Spinal cord (tissue), 10 donors: ENCODE data around the gene HAPLN2. TPM values are rescaled to one million over a fixed set of nuclear protein-coding genes. Genes with fewer than 3 reads are reported as not detected.
A peak's percentile ranks its signal among the peaks of the same experiment; 100 is the strongest.

Experiments
- DNase-seq, 6 donors: peaks; one replicate each; pipeline versions ENCODE4 v3.0.0 to v3.0.0-alpha.2; 2013 to 2015; ENCODE audit warnings: low spot score in 6 of 6, low read depth in 4 of 6
- H3K27ac ChIP-seq: one replicate; pipeline ENCODE4 v1.5.1; 2013; ENCODE audit warnings: low read depth, low read length, control low read depth
- H3K27me3 ChIP-seq: one replicate; pipeline ENCODE4 v1.6.1; 2013; ENCODE audit warnings: low read length; ENCODE audit not compliant: control insufficient read depth, insufficient read depth
- H3K36me3 ChIP-seq: one replicate; pipeline ENCODE4 v1.6.1; 2013; ENCODE audit warnings: low read length; ENCODE audit not compliant: control insufficient read depth, insufficient read depth
- H3K4me1 ChIP-seq: one replicate; pipeline ENCODE4 v1.6.1; 2013; ENCODE audit warnings: low read length; ENCODE audit not compliant: control insufficient read depth, insufficient read depth
- H3K4me3 ChIP-seq: one replicate; pipeline ENCODE4 v1.5.1; 2013; ENCODE audit warnings: low read depth, low read length, control low read depth
- H3K9me3 ChIP-seq: one replicate; pipeline ENCODE4 v1.6.1; 2013; ENCODE audit warnings: low read length; ENCODE audit not compliant: control insufficient read depth, insufficient read depth
- WGBS: methylation state at CpG from one replicate; pipeline ENCODE4 v1.1.5; 2013; ENCODE audit warnings: missing lambda C conversion rate; ENCODE audit not compliant: insufficient coverage; 5-methylcytosine and 5-hydroxymethylcytosine counted together
- long read RNA-seq, 4 donors: transcript quantifications; one replicate each; lab custom pipeline, GENCODE V29; 2026
- polyA plus RNA-seq, 2 donors: library from polyadenylated mRNA; unstranded; fragments of 120-200 nt; gene quantifications; one replicate each; pipeline ENCODE4 v1.2.1, GENCODE V29; 2013; ENCODE audit not compliant: insufficient read length in 2 of 2
- total RNA-seq, 2 donors: library from RNA; depleted of rRNA in 1 of 2; stranded (reverse); fragments of 120-200 nt in 1 of 2; fragments of >200 nt in 1 of 2; gene quantifications; one replicate each; pipeline versions ENCODE4 v1.2.3 to v1.2.4, GENCODE V29; 2013 to 2014
- donor health status: healthy.

HAPLN2 gene
- total RNA-seq (1 to 10 TPM; 7.3 to 9.4 TPM), polyA plus RNA-seq (10 to 100 TPM; 37.7 to 38.8 TPM)
- long read RNA-seq, donor 1, partial matches to known transcripts, result 0 of 4 reads
- long read RNA-seq, donor 1, other reads (novel, unspliced or antisense), result 0 of 4 reads
- long read RNA-seq, donor 2, partial matches to known transcripts, result 0 of 1 reads
- long read RNA-seq, donor 2, other reads (novel, unspliced or antisense), result 0 of 1 reads
- long read RNA-seq, donor 3, partial matches to known transcripts, result 0 of 3 reads
- long read RNA-seq, donor 3, other reads (novel, unspliced or antisense), result 0 of 3 reads
- long read RNA-seq, donor 4, result 0 reads

DNA sequence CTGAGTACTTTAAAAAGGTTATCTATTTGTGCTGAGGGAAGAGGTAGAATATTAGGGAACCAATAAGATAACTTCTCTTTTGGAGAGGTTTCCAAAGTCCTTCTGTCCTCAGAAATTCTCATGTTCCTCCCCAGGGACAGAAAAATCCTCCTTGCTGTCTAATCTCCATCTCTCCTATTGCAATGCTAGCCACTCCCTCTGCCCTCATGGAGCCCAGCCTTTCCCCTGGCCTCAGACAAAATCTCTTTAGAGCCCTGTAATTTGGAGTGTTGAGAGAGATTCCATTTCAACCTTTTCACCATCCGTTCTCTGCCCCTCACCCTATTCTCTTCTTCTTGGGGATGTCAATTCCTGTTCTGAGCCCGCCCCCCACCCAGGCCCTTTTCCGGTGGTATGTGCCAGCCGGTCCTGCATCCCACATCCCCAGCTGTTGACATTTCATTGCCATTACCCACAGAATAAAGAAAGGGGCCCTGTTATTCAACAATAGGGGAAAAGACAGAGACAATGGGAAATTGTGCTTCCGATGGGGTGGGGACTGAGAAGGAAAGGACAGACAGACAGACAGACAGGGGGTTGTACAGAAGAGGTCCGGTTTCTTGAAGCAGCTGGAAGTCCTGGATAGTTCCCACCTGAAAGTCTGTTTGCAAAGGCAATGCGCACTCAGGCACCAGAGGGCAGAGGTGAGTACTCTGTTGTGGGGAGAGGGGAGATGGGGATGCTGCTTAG lies at the start of gene HAPLN2:
Gene HAPLN2 (plus strand): TSS at position 563 of the 729 bp plus-strand sequence. CDS start 4,076 bp downstream, outside the sequence.
- 8% methylated on average over 4 of the region's 7 CpGs for WGBS
- DNase-seq, result peak in 1 of 6 donors; percentile 60
- Histone ChIP-seq H3K4me3 (no peak within 1 kb of the TSS), H3K4me1 (peaks cover 33% of the 10 kb centered on the region), H3K9me3 (no peaks in the 10 kb centered on the region), H3K27me3 (peaks cover 16% of the 10 kb centered on the region), H3K27ac (no peak within 1 kb of the TSS), H3K36me3 (no peaks in the 10 kb centered on the region)

DNA sequence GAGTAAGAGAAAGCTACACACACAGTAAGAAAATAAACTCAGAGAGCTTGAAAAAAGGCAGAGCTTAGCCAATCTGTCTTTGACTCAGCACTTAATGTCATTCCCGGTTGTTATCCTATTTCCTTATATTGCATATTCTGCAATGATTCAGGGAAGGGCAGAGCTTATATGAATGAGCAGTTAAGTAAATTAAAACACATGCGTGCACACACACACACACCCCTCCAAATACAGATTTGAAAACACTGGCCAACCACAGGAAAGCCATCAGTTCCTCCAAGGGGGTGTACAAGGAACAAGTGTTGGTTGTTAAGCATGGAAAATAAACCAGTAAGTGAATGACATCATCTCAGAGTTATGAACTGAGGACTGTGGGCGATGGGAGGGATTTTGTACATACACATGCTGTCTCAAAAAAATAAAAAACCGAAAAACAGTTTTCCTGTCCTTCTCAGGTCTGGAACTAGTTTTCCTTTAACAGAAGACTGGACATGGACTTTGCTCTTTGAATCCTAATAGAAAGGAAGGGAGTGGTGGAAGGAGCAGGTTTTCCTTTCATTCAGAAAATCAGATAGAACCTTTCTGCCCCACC lies 47.9 kb upstream of the HAPLN2 start:
- Histone ChIP-seq H3K27ac (peak overlapping the region; percentile 40), H3K4me3 (peak overlapping the region; percentile 61), H3K36me3 (no peaks in the 10 kb centered on the region), H3K4me1 (peaks cover 11% of the 10 kb centered on the region), H3K27me3 (no peaks in the 10 kb centered on the region), H3K9me3 (no peaks in the 10 kb centered on the region)
- DNase-seq, result peak in 1 of 6 donors; percentile 13
- no CpG with 5 or more reads among the region's 4 CpGs for WGBS

DNA sequence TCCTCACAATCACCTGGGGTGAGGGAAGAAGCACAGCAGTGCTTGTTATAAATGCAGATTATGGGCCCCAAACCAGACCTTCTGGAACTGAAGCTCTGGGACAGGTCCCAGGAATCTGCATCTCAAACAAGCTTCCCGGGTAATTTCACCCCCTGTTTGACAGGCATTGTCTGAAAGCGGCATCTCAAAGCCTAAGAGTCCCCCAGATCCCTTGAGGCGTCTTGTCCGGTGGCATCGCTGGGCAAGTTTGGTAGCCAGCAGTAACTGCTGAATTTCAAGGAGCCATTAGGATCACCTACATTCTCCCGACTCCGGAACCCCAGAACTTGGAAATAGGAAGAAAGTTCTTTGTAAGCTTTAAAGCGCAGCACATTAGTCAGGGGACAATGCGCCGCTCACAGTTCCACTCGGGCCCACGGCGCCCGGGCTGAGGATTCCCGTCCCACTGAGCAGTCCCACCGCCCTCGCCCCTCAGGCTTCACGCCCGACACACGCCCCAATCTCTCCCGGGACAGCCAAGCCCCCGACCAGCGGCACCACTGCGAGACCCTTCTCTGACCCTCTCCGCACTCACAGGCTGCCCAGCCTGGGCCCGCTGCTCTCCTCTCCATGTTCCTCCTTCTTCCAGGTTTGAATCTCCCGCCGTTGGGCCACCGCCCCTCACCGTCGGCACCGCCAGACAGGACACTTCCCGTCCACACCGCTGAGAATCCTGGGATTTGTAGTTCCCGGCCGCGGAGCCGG lies 47.1 kb upstream of the HAPLN2 start, which contains the start of gene IQGAP3:
Gene IQGAP3 (minus strand): TSS at position 647 of the 744 bp plus-strand sequence. CDS start 36 bp downstream, at position 611.
- WGBS, result under 1% methylated on average over 35 of the region's 38 CpGs
- Histone ChIP-seq H3K9me3 (no peaks in the 10 kb centered on the region), H3K27ac (peak within 1 kb of the TSS; percentile 40), H3K36me3 (no peaks in the 10 kb centered on the region), H3K27me3 (no peaks in the 10 kb centered on the region), H3K4me1 (peaks cover 11% of the 10 kb centered on the region), H3K4me3 (peak within 1 kb of the TSS; percentile 61)
- peak in 5 of 6 donors; percentile 72 to 96 (median 74) for DNase-seq

DNA sequence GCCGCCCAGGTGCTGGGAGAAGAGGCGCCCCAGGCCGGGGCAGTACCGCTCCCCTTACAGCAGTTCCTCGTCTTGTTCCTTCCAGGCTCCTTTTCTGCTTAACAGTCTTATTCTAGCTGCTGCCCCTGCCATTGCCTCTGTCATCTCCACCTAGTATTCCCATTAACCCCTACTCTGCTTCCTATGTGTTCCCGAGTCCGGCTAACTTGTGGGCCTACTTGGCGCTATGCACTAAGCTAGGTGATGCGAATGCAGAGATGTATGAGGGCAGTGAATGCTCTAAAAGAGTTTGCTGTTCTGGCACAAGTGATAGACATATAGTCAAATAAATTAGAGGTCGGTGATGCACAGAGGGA lies 46.6 kb upstream of the HAPLN2 start:
- no peak for DNase-seq
- Histone ChIP-seq H3K27me3 (no peaks in the 10 kb centered on the region), H3K4me1 (peaks cover 11% of the 10 kb centered on the region), H3K27ac (no peak overlapping the region), H3K36me3 (no peaks in the 10 kb centered on the region), H3K4me3 (peak overlapping the region; percentile 61), H3K9me3 (no peaks in the 10 kb centered on the region)
- WGBS, result 42% methylated on average over 9 of the region's 10 CpGs

DNA sequence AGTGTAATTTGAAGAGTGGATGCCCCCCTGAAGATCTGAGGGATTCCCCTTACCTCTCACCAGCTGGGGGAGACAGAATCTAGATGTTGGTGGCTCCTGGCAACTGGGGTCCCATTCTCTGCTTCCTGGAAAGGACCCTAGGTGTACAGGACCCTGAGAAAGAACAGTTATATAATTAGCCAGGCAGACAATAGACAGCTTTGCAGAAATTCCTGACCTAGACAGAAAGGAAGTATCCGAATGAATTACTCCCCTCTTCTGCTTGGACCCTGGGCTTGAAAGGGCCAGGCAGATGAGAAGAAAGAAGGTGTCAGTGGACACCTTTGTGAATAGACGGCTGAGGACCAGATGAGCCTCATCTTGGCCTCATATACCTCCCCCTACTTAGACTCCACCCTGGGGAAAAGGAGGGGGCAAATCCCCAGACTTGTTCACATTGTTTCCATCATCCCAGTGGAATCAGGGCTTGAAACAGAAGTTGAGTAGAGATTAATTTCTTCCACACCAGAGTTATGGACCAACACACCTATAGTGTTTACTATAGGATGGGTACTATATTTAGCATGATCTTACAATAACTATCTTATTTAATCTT lies 45.1 kb upstream of the HAPLN2 start:
- no peak for DNase-seq
- Histone ChIP-seq H3K9me3 (no peaks in the 10 kb centered on the region), H3K4me3 (no peak overlapping the region), H3K27ac (no peak overlapping the region), H3K27me3 (no peaks in the 10 kb centered on the region), H3K4me1 (peaks cover 11% of the 10 kb centered on the region), H3K36me3 (no peaks in the 10 kb centered on the region)
- no CpG with 5 or more reads among the region's 2 CpGs for WGBS

DNA sequence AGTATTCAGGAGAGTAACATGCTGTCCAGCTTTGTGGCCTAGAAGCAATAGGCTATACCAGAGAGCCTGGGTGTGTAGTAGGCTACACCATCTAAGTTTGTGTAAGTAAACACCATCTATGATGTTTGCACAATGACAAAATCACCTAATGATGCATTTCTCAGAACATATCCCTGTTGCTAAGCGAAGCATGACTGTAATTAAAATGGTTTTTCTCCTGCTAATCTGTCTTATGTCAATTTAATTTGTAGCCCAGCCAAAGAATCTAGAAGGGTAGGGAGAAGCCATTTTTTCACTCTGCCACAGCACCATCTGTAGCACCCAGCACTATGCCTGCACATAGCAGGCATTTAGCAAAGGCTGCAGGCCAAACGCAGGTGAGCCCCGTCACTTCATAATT lies 41.7 kb upstream of the HAPLN2 start:
- no peaks in the 10 kb centered on the region for H3K9me3 ChIP-seq
- DNase-seq, result no peak
- no peaks in the 10 kb centered on the region for H3K27me3 ChIP-seq
- H3K4me1 ChIP-seq, result peaks cover 2% of the 10 kb centered on the region
- H3K4me3 ChIP-seq, result no peak overlapping the region
- no CpG with 5 or more reads among the region's 3 CpGs for WGBS
- H3K36me3 ChIP-seq, result no peaks in the 10 kb centered on the region
- H3K27ac ChIP-seq, result no peak overlapping the region

DNA sequence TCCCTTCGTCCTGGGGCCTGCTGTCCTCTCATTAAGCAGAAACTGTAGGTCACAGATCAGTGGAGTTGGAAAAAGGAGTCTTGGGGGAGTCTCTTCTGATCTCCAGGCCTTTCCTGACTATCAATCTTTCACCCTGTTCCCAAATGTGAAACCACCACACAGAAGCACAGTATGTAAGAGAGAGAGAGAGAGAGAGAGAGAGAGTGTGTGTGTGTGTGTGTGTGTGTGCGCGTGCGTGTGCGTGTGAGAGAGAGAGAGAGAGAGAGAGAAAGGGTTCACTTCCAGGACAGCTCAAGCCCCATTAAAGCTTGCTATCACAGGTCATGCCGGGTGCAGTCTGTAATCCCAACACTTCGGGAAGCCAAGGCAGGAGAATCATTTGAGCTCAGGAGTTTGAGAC lies 41.2 kb upstream of the HAPLN2 start:
- no peaks in the 10 kb centered on the region for H3K9me3 ChIP-seq
- H3K36me3 ChIP-seq, result no peaks in the 10 kb centered on the region
- WGBS, result no CpG with 5 or more reads among the region's 7 CpGs
- no peak overlapping the region for H3K27ac ChIP-seq
- peak in 1 of 6 donors; percentile 35 for DNase-seq
- H3K27me3 ChIP-seq, result no peaks in the 10 kb centered on the region
- no peak overlapping the region for H3K4me3 ChIP-seq
- H3K4me1 ChIP-seq, result no peaks in the 10 kb centered on the region

DNA sequence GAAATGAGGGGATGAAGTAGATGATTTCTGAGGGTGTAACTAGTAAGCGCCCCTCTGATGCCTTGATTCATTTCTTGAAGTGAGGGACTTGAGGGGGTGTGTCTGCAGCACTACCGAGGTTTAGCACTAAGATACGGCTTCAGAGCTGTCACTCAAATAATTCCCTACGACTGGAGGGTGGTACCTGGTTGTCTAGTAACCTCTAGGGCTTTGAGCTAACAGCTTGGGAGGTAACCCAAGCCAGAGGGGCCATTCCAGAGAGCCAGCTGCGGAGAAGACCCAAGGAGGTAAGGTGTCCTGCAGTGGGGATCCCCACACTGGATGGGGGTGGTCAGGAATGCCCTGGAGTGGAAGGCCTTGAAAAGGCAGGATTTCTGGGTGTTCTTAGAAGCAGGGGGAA lies 39.7 kb upstream of the HAPLN2 start, which contains the start of gene TTC24:
Gene TTC24 (plus strand): TSS at position 252 of the 400 bp plus-strand sequence. CDS start 1,642 bp downstream, outside the sequence.
- H3K9me3 ChIP-seq, result no peaks in the 10 kb centered on the region
- no peak within 1 kb of the TSS for H3K4me3 ChIP-seq
- no peaks in the 10 kb centered on the region for H3K4me1 ChIP-seq
- WGBS, result 78% methylated on average over 5 of the region's 5 CpGs
- no peak within 1 kb of the TSS for H3K27ac ChIP-seq
- no peaks in the 10 kb centered on the region for H3K36me3 ChIP-seq
- no peaks in the 10 kb centered on the region for H3K27me3 ChIP-seq
- no peak for DNase-seq
